A673 (cell line): ENCODE measurements around the gene AKT3. TPM values are rescaled to one million over a fixed set of nuclear protein-coding genes. Genes with fewer than 3 reads are reported as not detected.

ENCODE experiments used
- BruUV-seq: library from RNA; stranded (reverse); fragments of 400-500 nt; replicated peaks from 2 replicates; lab custom pipeline; 2021; lab: Mats Ljungman, UMichigan
- CTCF ChIA-PET: fragments of 300-600 bp; sonication (Branson Sonifier 250); formaldehyde crosslinking; loops from one replicate; lab custom pipeline; 2022; ENCODE audit warnings: antibody characterized with exemption; lab: Charles Lee
- POLR2A ChIA-PET: fragments of 300-600 bp; sonication (Branson Sonifier 250); formaldehyde crosslinking; loops from one replicate; lab custom pipeline; 2022; ENCODE audit warnings: antibody characterized with exemption; ENCODE audit not compliant: low non-redundant PET; lab: Charles Lee
- DNase-seq: peaks from one replicate; pipeline ENCODE4 v3.0.0-alpha.2; 2015; ENCODE audit warnings: low spot score
- H3K27ac ChIP-seq: fragments of 200-600 bp; sonication (generic); 2 replicates; pipeline ENCODE4 v1.5.1; 2016; ENCODE audit warnings: mixed run types, low read depth, mild to moderate bottlenecking, mixed read lengths, antibody characterized with exemption, low read length; ENCODE audit not compliant: poor library complexity, severe bottlenecking
- H3K27me3 ChIP-seq: fragments of 200-600 bp; sonication (generic); replicated peaks from 2 replicates; pipeline ENCODE4 v1.6.1; 2017; ENCODE audit warnings: mixed run types, low read depth, mild to moderate bottlenecking, mixed read lengths, antibody characterized with exemption, low read length; ENCODE audit not compliant: insufficient read depth, poor library complexity
- H3K36me3 ChIP-seq: fragments of 200-600 bp; sonication (generic); 2 replicates; pipeline ENCODE4 v1.6.1; 2016; ENCODE audit warnings: mixed run types, mild to moderate bottlenecking, mixed read lengths, antibody characterized with exemption, low read length; ENCODE audit not compliant: insufficient read depth, poor library complexity, severe bottlenecking
- H3K4me1 ChIP-seq: fragments of 200-600 bp; sonication (generic); 2 replicates; pipeline ENCODE4 v1.6.1; 2017; ENCODE audit warnings: mixed run types, mild to moderate bottlenecking, mixed read lengths, antibody characterized with exemption, low read length; ENCODE audit not compliant: insufficient read depth, poor library complexity, severe bottlenecking
- H3K4me3 ChIP-seq: fragments of 200-600 bp; sonication (generic); 2 replicates; pipeline ENCODE4 v1.5.1; 2016; ENCODE audit warnings: low read depth, mixed run types, mild to moderate bottlenecking, mixed read lengths, low read length; ENCODE audit not compliant: poor library complexity, severe bottlenecking
- H3K9me3 ChIP-seq: fragments of 200-600 bp; sonication (generic); 2 replicates; pipeline ENCODE4 v1.6.1; 2016; ENCODE audit warnings: mixed run types, low read depth, mild to moderate bottlenecking, mixed read lengths, antibody characterized with exemption, low read length; ENCODE audit not compliant: poor library complexity, severe bottlenecking
- CTCF ChIP-seq: fragments of 300-800, 200-600 bp; sonication (generic); conservative IDR thresholded peaks from 2 replicates; pipeline ENCODE4 v1.5.1; 2017; ENCODE audit warnings: low read depth, mild to moderate bottlenecking, antibody characterized with exemption, low read length, moderate library complexity, mixed read lengths
- EZH2 ChIP-seq: fragments of 200-600 bp; sonication (generic); IDR thresholded peaks from 2 replicates; pipeline ENCODE4 v1.6.1; 2017; ENCODE audit warnings: borderline replicate concordance, low read depth, mild to moderate bottlenecking, mixed read lengths, antibody characterized with exemption, low read length; ENCODE audit not compliant: poor library complexity, severe bottlenecking
- intact Hi-C: fragments of 100-400 bp; cut with micrococcal nuclease; formaldehyde crosslinking; loops from one replicate; pipeline ENCODE4 v1.10.0; 2022; ENCODE audit not compliant: unreplicated experiment
- total RNA-seq: library from RNA; stranded (reverse); gene quantifications from 2 replicates; pipeline ENCODE4 v1.2.3, GENCODE V29; 2021

Gene AKT3
- total RNA-seq, 1 experiment from 2014 or later = 14.4 TPM

DNA sequence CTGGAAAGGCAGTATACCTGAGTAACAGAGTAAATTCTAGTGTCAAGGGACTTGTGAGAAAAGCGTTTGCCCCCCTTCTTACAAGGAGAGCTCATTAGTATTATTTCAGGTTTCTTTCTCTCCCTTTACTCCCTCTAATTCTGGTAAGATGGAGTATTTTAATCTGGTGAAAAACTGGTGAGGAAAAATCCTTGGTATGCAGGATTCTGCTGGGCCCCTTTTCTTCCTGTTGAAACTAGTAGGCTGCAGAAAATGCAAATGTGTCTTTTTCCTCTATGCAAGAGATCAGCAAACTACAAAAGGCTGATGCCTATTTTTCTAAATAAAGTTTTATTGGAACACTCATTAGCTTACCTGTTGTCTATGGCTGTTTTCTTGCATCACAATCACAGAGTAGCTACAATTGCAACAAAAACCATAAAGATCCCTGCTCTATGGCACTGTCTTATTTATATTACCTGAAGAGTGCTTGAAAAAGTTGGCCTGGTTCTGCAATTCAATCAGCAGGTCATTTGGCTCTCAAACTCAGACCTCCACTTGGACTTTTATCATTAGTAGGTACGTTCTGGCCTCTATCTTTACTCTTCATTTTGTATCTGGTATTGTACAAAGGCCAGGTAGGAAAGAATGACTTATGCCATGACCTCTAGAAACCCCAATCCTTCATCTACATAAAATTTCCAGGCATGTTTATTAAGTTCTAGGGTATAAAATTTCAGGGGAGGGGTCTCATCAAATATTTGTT lies 109.6 kb downstream of the AKT3 start:
- Histone ChIP-seq H3K4me1 (no peaks in the 10 kb centered on the region), H3K36me3 (no peaks in the 10 kb centered on the region), H3K4me3 (no peak overlapping the region), H3K9me3 (no peaks in the 10 kb centered on the region), H3K27me3 (no peaks in the 10 kb centered on the region), H3K27ac (no peak overlapping the region)
- ChIA-PET CTCF (no interaction called here), POLR2A (no interaction called here)
- intact Hi-C loops = loop anchor here (10.0 kb wide), 1 partner anchor 266 kb away; no protein-coding TSS in a partner anchor
- TF ChIP-seq EZH2 (no peak), CTCF (no peak)
- no peak for DNase-seq
- no TSS peak for BruUV-seq

DNA sequence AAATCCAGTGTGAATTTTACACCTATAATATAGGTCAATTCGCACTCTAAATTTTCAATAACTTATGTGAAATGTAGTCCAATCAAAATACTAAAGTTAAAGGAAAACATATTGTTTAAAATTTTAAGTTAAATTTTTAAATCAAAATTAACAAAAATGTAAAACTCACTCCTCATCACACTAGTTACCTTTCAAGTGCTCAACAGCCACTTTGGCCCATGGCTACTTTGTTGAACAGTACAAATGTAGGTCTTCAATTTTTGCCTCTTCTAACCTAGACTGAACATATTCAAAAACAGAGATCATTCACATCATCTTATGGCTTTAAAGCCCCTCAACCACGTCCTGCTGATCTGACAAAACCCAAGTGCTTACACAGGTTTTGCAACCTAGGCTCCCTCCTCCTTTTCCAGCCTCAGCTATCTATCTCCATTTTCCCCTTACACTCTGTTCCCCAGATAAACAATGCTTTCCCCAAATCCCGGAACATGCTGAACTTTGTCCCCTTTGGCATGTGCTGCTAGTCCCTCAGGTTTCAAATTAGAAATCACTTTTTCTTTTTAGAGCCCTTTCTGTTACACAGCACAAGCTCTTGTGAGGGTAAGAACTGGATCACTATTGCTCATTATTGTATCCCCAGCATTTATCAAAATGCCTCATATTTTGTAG lies 110.6 kb downstream of the AKT3 start:
- no peaks in the 10 kb centered on the region for H3K4me1 ChIP-seq
- ChIA-PET POLR2A (no interaction called here), CTCF (no interaction called here)
- intact Hi-C loops = loop anchor here (10.0 kb wide), 1 partner anchor 265 kb away; no protein-coding TSS in a partner anchor
- H3K4me3 ChIP-seq = no peak overlapping the region
- BruUV-seq = no TSS peak
- H3K36me3 ChIP-seq = no peaks in the 10 kb centered on the region
- H3K9me3 ChIP-seq = no peaks in the 10 kb centered on the region
- no peak for DNase-seq
- H3K27ac ChIP-seq = no peak overlapping the region
- H3K27me3 ChIP-seq = no peaks in the 10 kb centered on the region
- TF ChIP-seq EZH2 (no peak), CTCF (no peak)

GRCh38 chr1:243738020-243738419 lies 112.0 kb downstream of the AKT3 start:
- ChIA-PET POLR2A (no interaction called here), CTCF (no interaction called here)
- Histone ChIP-seq H3K9me3 (no peaks in the 10 kb centered on the region), H3K4me1 (no peaks in the 10 kb centered on the region), H3K27ac (no peak overlapping the region), H3K4me3 (no peak overlapping the region), H3K36me3 (no peaks in the 10 kb centered on the region), H3K27me3 (no peaks in the 10 kb centered on the region)
- no peak for TF ChIP-seq CTCF
- no peak for TF ChIP-seq EZH2
- DNase-seq = no peak
- intact Hi-C loops = no loop called here
- no TSS peak for BruUV-seq
